DND-41 (cell line): ENCODE data around the gene UNC79.

Experiments
- CTCF ChIP-seq: IDR thresholded peaks from 2 replicates; pipeline ENCODE4 v1.5.1; 2012; ENCODE audit warnings: borderline replicate concordance, low read length, moderate library complexity, mild to moderate bottlenecking; ENCODE audit not compliant: poor library complexity, severe bottlenecking; ENCODE audit errors: extremely low read depth
- EZH2 ChIP-seq: IDR thresholded peaks from 3 replicates; pipeline ENCODE4 v1.6.1; 2012; ENCODE audit warnings: borderline replicate concordance, low read depth, mild to moderate bottlenecking, moderate library complexity, low read length, inconsistent platforms; ENCODE audit not compliant: severe bottlenecking

- TF ChIP-seq EZH2 = no peak
- TF ChIP-seq CTCF = no peak
These were observed 275.7 kb downstream of the UNC79 start for GRCh38 chr14:93706360-93706955.
